Left ventricle myocardium inferior (tissue), 1 donor: ENCODE data around the gene ETS2. TPM values are rescaled to one million over a fixed set of nuclear protein-coding genes. Genes with fewer than 3 reads are reported as not detected.
A peak's percentile ranks its signal among the peaks of the same experiment; 100 is the strongest.

ENCODE experiments used
- DNase-seq: peaks from one replicate; pipeline ENCODE4 v3.0.0-alpha.2; 2020
- H3K27ac ChIP-seq: fragments of 200-600 bp; replicated peaks from 2 replicates; pipeline ENCODE4 v1.8.0; 2021
- H3K27me3 ChIP-seq: fragments of 200-600 bp; 2 replicates; pipeline ENCODE4 v1.8.0; 2021; ENCODE audit warnings: low read depth
- H3K36me3 ChIP-seq: fragments of 200-600 bp; 2 replicates; pipeline ENCODE4 v1.8.0; 2021
- H3K4me1 ChIP-seq: fragments of 200-600 bp; 2 replicates; pipeline ENCODE4 v1.8.0; 2021
- H3K4me3 ChIP-seq: fragments of 200-600 bp; 2 replicates; pipeline ENCODE4 v1.8.0; 2021; ENCODE audit warnings: mild to moderate bottlenecking, moderate library complexity
- H3K9me3 ChIP-seq: fragments of 200-600 bp; replicated peaks from 2 replicates; pipeline ENCODE4 v1.8.0; 2021
- CTCF ChIP-seq: fragments of 200-600 bp; IDR thresholded peaks from 2 replicates; pipeline ENCODE4 v1.8.0; 2021; ENCODE audit warnings: antibody characterized with exemption, mild to moderate bottlenecking, borderline replicate concordance
- intact Hi-C: fragments of 100-400 bp; cut with micrococcal nuclease; formaldehyde crosslinking; loops from one replicate; pipeline ENCODE4 v1.11.0; 2022
- total RNA-seq: library from RNA; stranded (reverse); fragmentation: NEBNext Ultra II Directional; extraction: Animal tissue kit (Norgen Biotek cat#: 25700); gene quantifications from one replicate; pipeline ENCODE4 v1.2.1, GENCODE V29; 2021
- donor health status: DM: no; HTN: yes; CAD: no; lungs with severe emphysema.

ETS2 gene
- total RNA-seq, 1 donor from 2014 or later, result 40.9 TPM

GRCh38 chr21:38774152-38774551 is 31.6 kb upstream of the ETS2 start:
- H3K4me3 ChIP-seq, result no peak overlapping the region
- H3K27me3 ChIP-seq, result no peaks in the 10 kb centered on the region
- intact Hi-C loops, result no loop called here
- no peak for TF ChIP-seq CTCF
- no peaks in the 10 kb centered on the region for H3K36me3 ChIP-seq
- H3K4me1 ChIP-seq, result peaks cover 4% of the 10 kb centered on the region
- H3K9me3 ChIP-seq, result peaks cover 11% of the 10 kb centered on the region
- no peak for DNase-seq
- H3K27ac ChIP-seq, result peak overlapping the region; percentile 64

- TF ChIP-seq CTCF, result no peak
- Histone ChIP-seq H3K27me3 (no peaks in the 10 kb centered on the region), H3K36me3 (no peaks in the 10 kb centered on the region), H3K4me3 (no peak overlapping the region), H3K9me3 (peaks cover 16% of the 10 kb centered on the region), H3K4me1 (peaks cover 4% of the 10 kb centered on the region), H3K27ac (no peak overlapping the region)
- no peak for DNase-seq
- intact Hi-C loops, result no loop called here
These were observed 31.0 kb upstream of the ETS2 start for GRCh38 chr21:38774586-38775285.

GRCh38 chr21:38775733-38776132 is 30.0 kb upstream of the ETS2 start:
- Histone ChIP-seq H3K36me3 (no peaks in the 10 kb centered on the region), H3K9me3 (peaks cover 16% of the 10 kb centered on the region), H3K27ac (no peak overlapping the region), H3K4me1 (peaks cover 4% of the 10 kb centered on the region), H3K27me3 (no peaks in the 10 kb centered on the region), H3K4me3 (no peak overlapping the region)
- TF ChIP-seq CTCF, result no peak
- no peak for DNase-seq
- intact Hi-C loops, result no loop called here

- intact Hi-C loops, result no loop called here
- peaks cover 4% of the 10 kb centered on the region for H3K4me1 ChIP-seq
- H3K27me3 ChIP-seq, result no peaks in the 10 kb centered on the region
- H3K4me3 ChIP-seq, result no peak overlapping the region
- DNase-seq, result no peak
- TF ChIP-seq CTCF, result no peak
- no peaks in the 10 kb centered on the region for H3K36me3 ChIP-seq
- H3K9me3 ChIP-seq, result peaks cover 23% of the 10 kb centered on the region
- H3K27ac ChIP-seq, result no peak overlapping the region
These were observed 28.7 kb upstream of the ETS2 start for GRCh38 chr21:38777015-38777414.

GRCh38 chr21:38777531-38777930 is 28.2 kb upstream of the ETS2 start:
- no peak overlapping the region for H3K4me3 ChIP-seq
- H3K27ac ChIP-seq, result no peak overlapping the region
- DNase-seq, result no peak
- peaks cover 28% of the 10 kb centered on the region for H3K9me3 ChIP-seq
- H3K4me1 ChIP-seq, result peaks cover 4% of the 10 kb centered on the region
- intact Hi-C loops, result no loop called here
- H3K36me3 ChIP-seq, result no peaks in the 10 kb centered on the region
- no peak for TF ChIP-seq CTCF
- no peaks in the 10 kb centered on the region for H3K27me3 ChIP-seq

GRCh38 chr21:38780879-38781278 is 24.9 kb upstream of the ETS2 start:
- no peak overlapping the region for H3K27ac ChIP-seq
- intact Hi-C loops, result no loop called here
- no peak for TF ChIP-seq CTCF
- H3K9me3 ChIP-seq, result peaks cover 44% of the 10 kb centered on the region
- no peaks in the 10 kb centered on the region for H3K4me1 ChIP-seq
- no peak overlapping the region for H3K4me3 ChIP-seq
- DNase-seq, result no peak
- H3K27me3 ChIP-seq, result no peaks in the 10 kb centered on the region
- H3K36me3 ChIP-seq, result no peaks in the 10 kb centered on the region
